ENCODE measurements around the gene SYTL3.
"Not testable (repeated sequence)": the region's sequence is repeated elsewhere in the genome, so short reads cannot be mapped to it uniquely, and the experiment has no call there.

SYTL3 gene

DNA sequence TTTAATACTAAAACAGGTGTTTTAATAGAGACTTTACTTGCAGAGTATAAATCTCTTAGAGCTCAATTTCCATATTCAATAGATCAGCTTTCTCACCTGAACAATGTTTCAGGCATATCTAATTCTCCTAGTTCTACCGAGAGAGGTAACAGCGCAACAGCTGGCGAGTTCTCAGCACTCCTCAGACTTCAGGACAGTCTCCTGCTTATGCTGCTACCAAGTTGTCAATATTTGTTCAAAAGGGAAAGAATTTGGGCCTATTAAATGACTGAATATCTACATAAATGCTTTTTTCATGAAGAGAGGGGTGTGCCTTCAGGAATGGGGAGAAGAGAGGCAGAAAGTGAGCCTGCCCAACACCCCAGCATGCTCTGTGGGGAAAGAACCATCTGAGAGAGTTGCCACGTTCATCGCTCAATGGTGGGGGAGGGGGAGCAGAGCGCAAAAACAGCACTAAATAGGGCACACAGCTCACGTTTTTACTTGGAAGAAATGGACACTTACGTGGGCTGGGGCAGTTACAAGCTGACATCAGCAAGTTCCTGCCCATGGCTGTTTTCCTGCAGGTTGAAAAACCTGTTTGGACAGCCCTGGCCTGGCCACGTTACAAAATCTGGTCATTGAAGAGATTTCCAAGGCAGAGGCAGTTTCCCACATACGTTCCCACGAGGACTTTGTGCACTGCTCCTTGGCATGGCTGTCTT, 131.3 kb downstream of the SYTL3 start:
- DNase-seq, result no peak

GRCh38 chr6:158781692-158782373, 132.0 kb downstream of the SYTL3 start:
- no peak for DNase-seq

DNA sequence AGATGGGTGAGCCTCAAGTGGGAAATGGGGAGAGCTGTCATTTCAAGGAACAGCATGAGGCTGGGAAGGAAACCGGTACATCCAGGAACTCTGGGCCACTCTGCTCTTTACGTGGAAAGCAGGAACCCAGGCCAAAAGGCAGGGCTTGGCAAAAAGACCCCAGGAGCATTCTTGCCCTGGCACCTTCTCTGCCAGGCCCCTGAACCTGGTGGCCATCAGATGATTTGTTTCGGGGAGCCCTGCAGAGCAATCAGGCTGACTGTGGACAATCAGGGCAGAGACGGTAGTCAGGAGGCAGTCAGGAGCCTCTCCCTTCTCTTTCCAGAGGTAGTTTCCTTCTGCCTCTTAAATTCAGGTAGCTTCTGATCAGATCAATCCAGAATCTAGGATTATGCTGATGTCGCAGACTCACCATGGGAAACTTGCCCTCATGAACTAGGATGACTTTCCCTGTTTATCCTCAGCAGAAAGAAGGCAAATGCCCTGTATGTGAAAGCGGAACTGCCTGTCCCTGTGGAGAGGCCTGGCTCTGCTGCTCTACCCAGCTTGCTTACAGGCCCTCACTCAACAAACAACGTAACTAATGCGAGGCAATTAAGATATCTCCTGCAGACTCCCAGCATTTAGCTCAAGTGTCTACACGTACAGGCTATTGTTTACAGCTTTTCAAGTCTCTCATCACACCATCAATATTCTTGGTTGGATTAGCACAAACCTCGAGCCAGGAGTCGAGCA, 132.7 kb downstream of the SYTL3 start:
- no peak for DNase-seq

GRCh38 chr6:158783167-158783450, 133.3 kb downstream of the SYTL3 start:
- no peak for DNase-seq

- no peak for DNase-seq
These were observed 134.0 kb downstream of the SYTL3 start for GRCh38 chr6:158783851-158784250.

GRCh38 chr6:158784505-158784904, 134.7 kb downstream of the SYTL3 start:
- no peak for DNase-seq

- DNase-seq, result no peak
These were observed 135.2 kb downstream of the SYTL3 start for GRCh38 chr6:158785036-158785435.

DNA sequence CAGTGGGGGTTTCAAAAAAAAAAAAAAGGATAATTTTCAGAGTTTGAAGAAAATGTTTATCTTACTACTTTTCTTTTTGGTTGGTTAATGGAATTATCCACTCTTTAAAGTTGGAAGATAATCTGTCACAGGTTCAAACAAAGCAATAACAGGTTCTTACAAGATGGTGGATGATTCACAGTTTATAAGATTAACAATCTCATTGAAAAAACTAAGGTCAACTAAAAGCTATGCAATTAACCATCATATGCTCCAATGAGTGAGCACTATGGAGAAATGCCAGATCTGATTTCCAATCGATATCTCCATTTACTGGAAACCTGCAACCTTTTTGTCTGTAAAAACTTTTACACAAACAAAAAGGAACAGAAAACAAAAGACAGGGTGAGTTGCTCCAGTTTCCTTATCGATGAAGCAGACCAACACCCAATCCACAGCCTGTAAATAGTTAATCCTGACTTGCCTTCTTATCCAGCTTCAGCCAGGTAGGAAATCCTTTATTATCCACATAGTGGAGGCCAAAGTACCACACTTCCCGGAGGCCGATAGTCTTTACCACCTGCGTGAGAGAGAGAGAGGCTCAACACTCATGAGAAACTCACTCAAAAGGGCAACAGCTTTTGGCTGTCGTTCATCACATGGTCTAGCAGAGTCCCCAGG, 136.9 kb downstream of the SYTL3 start:
- DNase-seq, result no peak

- no peak for DNase-seq
These were observed 137.5 kb downstream of the SYTL3 start for GRCh38 chr6:158787395-158787794.

DNA sequence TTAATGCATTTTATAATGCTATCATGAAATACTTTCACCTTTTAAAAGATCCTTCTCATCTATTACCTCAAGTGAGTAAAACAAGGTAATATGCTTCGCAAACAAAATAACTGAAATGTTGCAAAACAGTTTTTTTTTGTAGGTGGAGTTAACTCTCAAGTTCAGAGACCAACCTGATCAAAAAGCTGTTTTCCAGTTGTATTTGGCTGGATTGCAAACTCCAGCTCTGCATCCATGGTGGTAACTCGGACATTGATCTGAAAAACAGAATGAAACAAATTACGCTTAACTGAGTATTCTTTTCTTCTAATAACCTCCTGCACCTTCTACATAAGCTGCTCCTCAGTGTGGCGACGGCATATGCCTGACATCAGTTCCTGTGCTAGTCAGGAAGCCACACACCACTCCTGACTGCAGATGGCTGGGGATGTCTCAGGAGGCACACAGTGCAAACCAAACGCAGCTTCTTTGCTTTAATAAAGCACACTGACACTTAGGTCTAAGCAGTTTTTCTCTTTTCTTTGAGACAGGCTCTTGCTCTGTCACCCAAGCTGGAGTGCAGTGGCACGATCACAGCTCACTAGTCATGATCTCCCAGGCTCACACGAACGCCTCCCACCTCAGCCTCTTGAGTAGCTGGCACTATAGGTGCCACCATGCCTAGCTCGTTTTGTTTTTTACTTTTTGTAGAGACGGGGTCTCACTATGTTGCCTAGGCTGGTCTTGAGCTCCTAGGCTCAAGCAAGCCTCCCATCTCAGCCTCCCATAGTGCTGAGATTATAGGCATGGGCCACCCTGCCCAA, 139.5 kb downstream of the SYTL3 start:
- no peak for DNase-seq

DNA sequence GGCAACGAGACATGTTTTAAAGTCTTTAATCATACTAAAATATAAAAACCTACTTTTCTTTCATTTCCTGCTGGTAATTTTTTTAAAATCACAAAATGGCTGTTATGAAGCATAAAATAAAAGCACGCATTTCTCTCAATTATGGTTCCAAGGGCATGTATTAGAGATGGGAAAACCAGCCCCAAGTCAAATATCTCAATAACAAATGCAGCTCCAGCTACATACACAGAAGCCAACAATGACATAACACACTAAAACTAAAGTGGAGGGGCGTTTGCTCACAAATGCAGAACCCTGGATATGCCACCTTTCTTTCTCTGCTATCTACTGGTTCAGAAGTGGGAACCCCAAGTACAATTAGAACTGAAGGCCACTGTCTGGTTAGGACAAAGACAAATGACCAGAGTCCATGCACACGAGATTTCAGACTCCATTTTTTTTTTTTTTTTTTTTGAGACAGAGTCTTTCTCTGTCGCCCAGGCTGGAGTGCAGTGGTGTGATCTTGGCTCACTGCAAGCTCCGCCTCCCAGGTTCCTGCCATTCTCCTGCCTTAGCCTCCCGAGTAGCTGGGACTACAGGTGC, 141.5 kb downstream of the SYTL3 start:
- DNase-seq, result no peak

DNA sequence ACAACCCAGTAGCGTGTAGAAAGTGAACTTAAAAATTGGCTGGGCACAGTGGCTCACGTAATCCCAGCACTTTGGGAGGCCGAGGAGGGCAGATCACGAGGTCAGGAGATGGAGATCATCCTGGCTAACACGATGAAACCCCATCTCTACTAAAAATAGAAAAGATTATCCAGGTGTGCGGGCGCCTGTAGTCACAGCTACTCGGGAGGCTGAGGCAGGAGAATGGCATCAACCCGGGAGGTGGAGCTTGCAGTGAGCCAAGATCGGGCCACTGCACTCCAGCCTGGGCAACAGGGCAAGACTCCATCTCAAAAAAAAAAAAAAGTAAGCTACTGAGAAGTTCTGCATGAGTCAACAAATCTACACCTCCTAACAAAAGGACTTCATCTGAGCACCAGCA, 142.7 kb downstream of the SYTL3 start:
- not testable (repeated sequence) for DNase-seq

GRCh38 chr6:158793432-158793831, 143.6 kb downstream of the SYTL3 start:
- no peak for DNase-seq

GRCh38 chr6:158795516-158795915, 145.7 kb downstream of the SYTL3 start:
- DNase-seq, result no peak

- DNase-seq, result no peak
These were observed 146.5 kb downstream of the SYTL3 start for GRCh38 chr6:158796353-158796752.

GRCh38 chr6:158797331-158798310, 147.8 kb downstream of the SYTL3 start:
- no peak for DNase-seq

DNA sequence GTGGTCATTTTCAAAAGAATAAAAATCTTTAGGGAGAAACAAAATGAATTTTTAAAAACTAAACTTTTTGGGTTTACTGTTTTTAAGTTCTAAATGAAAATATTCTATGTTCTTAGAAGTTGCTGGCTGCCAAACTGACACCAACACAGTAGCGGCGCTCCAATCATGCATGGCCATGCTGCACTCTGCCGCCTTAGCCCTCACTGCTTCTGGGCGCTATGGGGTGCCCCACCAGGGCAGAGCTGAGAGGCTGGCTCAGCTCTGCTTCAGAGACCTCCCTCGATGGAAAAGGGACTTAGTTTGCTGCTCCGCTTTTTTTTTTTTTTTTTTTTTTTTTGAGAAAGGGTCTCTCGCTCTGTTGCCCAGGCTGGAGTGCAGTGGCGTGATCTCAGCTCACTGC, 148.5 kb downstream of the SYTL3 start:
- no peak for DNase-seq

DNA sequence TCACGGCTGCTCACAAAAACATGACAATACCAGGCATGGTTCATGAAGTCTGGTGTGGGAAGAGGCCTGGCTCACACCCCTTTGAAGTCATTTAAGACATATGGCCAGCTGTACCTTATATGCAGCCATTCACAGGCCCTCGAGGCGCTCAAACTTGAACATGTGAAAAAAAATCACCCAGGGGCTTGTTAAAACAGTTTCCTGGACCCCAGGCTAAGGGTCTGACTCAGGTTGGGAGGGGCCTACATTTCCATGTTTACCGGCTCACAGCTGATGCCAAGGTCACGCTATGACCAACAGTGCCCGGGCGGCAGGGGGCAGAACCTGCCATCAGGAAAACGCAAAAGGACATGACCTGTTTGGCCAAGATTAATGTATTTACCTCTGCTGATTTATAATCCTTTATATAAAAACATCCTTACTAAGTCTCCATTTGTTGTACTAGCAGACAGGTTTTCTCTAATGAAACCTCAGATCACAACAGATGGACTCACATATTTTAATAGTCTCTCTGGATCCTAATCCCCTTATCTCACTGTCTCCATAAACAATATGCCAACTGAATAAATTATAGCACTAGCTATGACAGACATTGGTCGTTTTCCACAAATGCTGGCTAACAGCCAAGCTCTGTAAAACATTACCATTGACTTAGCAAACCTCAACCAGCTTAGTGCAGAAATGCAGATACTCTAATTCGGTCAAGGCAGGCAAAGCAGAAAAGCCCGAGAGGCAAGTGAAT, 149.4 kb downstream of the SYTL3 start:
- no peak for DNase-seq

- no peak for DNase-seq
These were observed 151.9 kb downstream of the SYTL3 start for GRCh38 chr6:158801655-158802294.

DNA sequence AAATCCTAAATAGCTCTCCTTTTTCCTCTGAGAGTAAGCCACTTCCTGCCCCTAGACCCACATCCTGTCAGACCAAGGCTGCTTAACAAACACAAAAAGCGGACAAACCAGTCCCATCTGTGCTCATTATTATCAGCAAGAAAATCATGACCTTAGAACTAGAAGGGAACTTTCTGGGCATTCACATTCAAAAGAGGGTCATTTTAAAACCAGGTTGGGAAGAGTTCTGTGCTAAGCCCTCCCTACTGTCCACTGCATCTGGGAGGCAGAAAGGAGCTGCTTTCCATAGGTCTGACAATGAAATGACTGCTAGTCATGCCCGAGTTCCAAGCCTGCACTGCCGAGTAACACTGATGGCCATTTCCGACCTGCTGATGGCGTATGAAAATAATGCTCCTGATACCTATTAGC, 153.9 kb downstream of the SYTL3 start:
- DNase-seq, result no peak

All from NCI-H1436 treated with DMSO at 0.1 percent for 48 hours (cell line).